NCI-H748 (cell line): Measurements from ENCODE around the gene ITGB7.
"Not testable (repeated sequence)": the region's sequence is repeated elsewhere in the genome, so short reads cannot be mapped to it uniquely, and the experiment has no call there.

ENCODE experiments used
- DNase-seq: peaks from one replicate; lab custom pipeline; 2025; ENCODE audit not compliant: unreplicated experiment; lab: John Stamatoyannopoulos, UW

ITGB7 gene

DNA sequence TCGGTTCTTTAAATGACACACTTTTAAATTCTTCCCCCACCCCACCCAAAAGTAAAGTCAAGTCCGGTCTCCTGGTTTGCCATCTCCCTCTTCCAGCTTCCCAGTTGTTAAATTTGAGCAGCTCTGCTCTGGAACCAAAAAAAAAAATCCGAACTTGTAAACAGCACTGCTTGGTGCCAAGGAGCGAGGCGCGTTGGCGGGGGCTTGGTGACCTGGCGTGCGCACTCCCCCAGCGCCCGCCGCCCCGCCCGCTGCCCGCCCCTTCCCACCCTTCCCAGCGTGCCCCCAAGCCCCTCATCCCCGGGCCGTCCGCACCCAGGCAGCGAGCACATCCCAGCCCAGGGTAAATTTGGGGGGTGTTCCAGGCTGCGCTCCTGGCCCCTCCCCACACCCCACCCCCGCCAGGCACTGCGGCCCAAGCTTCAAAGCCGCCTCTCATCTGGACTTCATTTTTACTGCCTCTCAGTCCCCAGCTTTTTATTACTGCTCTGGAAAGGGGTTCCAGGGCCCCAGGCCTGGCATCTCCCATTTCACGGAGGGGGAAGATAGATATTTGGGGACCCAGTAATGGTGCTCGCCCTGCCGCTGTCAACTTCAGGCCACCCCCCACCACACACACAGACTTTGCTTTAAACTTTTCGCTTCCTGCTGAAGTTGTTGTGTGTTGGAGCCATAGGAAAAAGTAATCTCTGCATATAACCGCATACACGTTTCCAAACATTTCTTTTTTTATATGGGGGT, 11.7 kb upstream of the ITGB7 start:
- no peak for DNase-seq

DNA sequence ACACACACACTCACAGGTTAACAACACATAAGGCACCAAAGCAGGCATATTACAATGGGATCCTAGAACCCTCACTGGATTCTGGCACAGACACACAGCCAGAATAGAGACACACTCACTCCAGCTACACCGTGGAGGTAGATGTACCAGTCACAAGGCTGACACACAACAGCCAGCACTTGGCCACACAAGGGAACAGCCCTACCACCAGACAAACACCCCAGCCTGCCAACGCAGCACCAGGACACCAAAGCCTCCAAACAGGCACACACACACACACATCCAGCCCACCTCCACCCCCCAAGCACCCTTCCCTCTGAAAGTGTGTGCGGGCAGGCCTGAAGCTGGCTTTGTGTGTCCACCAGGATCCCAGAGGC, 10.9 kb upstream of the ITGB7 start:
- no peak for DNase-seq

DNA sequence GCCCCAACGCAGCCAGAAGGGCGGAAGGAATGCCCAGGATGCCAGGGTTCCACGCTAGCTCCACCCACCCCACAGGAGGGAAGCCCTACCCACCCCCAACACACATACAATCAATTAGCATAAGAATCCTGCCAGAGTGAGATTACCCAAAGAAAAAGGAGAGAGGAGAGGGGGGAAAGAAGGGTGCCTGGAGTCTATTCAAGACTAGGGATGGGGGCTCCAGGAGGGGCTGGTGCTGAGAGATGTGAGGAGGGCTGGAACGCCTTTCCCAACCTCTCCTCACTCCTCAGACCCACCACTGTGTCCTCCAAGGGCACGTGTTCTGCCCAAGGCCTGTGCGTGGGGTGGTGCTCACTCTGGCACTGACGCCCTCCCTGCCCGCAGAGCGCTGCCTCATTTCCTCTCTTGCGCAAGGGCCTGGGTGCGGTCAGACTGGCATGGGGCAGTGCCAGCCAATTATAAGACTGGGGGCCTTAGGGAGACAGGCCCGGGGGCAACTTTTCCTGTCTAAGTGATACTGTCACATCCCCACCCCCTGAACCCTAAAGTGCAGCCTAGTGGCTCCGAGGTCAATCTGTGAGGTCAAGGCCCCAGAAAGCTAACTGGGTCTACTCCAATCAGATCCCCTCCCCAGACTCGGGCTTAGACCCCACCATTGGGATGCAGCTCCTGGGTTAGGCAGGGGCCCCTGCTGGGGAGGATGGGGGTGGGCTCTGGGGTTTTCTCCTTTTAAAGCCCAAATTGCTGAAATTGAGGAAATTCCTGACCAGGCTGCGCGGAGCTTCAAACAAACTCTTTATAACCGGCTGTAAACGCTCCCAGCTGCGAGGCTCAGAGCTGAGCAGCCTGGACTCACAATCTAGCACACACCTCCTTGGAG, 10.2 kb upstream of the ITGB7 start:
- DNase-seq, result no peak

DNA sequence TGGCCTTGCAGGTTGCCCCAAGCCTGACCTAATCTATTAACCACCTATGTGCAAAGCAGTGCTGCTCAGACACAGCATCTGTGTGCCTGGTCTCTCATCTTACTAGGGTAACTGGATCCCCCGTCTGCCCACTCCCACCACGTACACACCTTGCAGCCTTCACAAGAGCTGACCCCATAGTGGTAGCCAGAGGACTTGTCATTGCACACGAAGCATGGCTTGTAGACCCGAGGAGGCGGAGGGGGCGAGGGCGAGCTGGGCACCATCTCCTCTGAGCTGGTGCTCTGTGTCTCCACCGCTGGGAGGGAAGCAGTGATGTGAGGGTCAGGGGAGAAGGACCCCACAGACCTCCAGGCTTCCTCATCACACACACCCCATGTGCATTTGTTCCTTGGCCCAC, 8.4 kb upstream of the ITGB7 start:
- DNase-seq, result no peak

DNA sequence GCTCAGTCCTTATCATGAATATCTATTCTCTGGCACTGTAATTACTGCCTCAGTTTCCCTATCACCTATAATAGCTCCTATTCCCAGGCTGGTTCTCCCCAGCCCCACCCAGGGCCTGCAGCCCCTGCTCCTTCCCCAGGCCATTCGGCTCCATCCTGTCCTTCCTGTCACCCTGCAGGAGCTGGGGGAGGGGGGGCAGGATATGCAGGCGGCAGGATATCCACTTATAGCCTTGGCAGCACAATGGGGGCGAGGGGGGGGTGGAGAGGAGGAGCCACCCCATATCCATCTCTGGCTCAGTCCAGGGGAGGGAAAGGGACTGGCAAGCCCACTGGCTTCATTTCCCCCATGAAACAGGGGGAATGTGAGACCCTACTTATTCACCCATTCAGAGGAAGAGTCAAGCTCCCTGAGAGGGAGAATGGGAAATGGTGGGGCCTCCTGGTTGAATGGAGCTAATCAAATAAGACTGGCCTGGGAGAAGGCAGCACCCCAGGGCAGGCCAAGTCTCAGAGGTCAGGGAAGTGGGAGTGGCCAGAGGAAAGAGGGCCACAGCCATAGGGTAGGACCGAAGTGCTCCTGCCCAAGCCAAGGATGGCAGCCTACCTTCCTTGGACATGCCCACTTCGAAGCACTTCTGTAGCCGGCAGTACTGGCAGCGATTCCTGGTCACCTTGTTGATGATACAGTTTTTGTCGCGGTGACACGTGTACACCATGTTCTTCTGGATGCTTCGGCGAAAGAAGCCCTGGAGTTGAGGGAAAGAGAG, 7.8 kb upstream of the ITGB7 start:
- no peak for DNase-seq

DNA sequence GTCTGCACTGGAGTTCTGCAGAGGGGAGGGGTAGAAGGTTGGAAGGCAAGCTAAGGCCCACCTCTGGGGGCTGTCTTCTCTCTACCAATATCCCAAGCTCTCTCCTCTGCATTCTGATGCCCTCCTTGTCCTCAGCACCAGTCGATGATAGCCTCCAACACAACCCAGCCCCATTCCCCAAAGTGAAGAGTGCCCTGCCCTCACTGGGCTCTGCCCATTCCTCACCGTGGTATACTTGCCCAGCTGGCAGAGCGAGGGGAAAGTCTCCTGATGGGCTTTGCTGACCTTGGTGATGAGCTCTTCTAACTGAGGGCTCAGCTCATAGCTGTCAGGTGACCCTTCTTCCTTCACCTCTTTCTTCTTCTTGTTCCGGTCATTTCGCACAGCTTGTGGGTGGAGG, 7.2 kb upstream of the ITGB7 start:
- no peak for DNase-seq

DNA sequence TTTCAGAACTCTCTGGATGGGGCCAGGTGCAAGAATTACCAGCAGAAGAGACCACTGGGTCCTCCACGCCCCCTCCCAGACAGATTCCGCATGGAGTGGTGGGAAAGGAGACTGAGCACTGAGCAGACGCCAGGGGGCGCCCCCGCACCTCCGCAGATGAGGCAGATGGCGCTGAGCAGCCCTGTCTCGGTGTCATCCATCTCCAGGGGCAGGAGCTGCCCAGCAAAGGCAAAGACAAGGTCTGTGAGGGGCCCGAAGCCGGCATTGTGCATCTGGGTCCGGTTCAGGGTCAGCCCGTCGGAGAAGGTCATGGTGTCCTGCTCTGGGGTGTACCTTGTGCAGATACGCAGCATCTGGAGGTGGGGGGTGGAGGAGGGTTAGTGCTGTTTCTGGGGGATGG, 6.3 kb upstream of the ITGB7 start:
- DNase-seq, result peak; percentile 84

DNA sequence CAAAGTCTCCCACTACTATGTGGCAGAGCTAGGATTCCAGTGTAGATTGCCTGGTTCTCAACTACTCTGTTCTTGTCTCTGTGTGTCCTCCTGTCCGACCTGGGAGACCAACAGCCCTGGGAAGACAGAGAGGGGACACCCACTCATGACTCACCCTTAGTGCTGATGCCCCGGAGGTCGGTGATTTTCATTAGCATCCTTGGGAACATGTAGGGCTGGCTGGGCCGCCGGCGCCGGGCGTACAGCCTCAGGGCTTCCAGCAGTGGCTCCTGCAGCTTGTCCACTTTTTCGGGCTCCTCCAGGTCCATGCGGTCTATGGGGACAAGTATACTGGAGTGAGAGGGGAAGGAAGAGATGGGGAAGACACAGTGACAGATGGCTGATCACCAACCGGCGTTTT, 5.9 kb upstream of the ITGB7 start:
- no peak for DNase-seq

DNA sequence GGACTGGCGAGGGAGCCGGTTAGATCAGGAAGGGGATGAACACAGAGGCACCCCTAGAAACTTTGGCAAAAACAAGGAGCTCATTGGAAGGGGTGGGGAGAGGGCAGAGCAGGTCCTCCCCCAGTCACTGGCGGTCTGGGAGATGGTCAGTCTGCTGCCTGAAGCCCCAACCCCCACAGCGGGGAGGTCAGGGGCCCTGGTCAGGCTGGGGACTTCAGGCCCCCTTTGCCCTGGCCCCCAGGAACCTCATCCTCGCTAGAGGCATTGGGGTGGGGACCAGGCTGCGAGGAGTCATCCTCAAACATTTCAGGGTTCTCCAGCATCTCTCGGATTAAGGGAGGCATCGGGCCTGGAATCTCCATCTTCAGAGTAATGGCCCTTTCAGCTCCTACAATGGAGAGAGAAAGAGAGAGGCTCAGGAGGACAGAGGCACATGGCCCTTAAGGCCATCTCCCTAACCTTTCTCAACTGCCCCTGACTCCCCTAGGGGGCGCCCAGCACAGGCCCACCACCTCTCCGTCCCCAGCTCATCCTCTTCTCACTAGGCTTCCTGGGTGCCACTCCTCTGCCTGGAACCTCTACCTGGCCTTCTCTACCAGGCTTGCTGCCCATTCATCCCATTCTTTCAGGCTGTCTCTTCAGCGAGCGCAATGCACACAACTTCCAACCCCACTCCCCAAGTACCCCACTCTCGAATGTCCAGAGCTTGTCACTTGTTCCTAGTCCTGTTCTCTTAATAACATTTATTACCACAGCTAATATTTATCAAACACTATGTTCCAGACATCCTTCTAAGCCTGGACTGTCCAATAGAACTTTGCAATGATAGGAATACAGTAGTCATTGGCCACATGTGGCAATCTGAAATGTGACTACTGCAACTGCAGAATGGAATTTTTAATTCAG, 4.7 kb upstream of the ITGB7 start:
- peak; percentile 21 for DNase-seq

DNA sequence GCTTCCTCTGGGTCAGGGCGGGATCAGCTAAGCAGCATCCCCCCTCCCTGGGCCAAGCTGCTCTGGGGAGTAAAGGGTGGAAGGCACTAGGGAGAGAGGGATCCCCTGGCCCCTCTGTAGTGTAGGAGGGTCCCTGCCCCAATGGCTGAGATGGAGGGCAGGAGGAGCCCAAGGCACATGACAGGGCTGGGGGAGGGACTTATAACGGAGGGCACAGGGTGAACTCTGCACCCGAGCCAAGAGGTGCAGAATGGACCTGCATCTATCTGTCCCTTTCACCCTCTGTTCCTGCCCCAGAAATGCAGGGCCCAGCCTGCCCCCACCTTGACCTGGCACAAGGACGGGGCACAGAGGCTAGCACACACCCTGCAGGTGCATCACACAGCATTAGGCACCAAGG, 3.8 kb upstream of the ITGB7 start:
- no peak for DNase-seq

DNA sequence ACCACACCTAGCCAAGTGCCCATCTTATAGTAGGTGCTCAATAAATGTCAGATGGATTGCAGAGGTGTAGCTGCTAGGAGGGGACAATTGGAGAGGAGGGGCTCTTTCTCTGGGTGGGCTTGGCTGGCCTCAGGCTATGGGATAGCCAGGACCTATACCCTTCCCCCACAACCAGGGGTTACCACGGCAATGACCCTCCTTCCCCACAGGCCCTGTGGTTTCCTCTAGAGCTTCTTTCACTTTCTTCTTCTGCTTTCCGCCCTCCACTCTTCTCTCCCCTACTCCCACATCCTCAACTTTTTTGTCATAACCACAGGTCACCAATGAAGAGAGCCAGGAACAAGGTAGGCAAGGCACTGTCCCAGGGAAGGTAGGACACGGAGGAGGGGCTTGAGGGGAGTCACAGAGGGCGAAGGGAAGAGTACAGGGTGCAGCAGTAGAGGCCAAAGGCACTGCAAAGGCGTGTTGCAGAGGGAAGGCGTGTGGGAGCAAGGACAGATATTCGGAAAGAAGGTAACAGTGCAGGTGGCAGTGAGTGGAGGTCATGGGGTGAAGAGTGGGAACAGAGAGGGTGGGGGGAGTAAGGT, 1.9 kb upstream of the ITGB7 start:
- no peak for DNase-seq

DNA sequence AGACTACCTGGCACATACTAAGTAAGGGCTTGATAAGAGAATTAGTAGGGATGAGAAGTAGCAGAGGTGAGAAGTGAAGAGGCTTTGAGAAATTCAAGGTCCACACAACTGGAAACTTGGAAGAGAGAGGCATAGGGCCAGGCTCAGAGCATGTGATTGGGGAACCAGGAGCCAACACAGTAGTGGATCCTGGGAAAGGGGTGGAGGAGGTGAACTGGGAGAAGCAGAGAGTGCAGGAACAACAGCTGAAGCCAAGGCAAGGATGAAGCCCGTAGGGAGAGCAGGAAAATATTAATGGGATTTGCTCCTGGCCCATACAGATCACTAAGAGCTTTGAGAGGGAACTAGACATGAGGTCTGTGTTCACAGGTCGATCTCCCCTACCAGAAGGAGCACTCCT, 1.4 kb upstream of the ITGB7 start:
- DNase-seq, result no peak

DNA sequence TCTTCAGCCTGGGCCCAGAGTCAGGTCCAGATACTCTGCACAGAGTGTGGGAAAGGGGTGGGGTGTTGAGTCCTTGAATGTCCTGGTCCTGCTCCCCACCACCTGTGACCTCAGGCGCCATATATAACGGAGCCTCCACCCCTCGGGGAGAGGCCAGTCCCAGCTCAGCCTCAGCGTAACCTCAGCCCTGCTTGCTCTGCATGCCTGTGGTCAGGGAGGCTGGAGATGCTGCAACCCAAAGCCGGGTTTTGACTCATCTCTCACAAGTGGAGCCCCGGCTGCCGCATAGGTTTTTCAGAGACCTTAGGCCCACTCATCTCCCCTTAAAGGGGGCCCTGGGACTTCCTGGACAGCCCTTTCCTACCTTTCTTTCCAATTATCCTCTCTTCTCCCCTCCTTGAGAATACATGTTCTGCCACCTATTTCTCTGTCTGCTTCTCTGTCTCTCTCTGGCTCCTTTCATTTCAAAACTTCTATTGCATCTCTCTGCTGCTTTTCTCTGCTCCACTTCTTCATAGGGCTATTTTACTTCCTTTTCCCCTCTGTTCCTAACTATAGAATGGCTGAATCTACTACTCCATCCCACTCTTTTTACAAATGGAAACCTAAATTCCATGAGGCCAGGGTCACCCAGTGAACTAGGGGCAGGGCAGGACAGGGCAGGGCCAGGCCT, 1.2 kb downstream of the ITGB7 start:
- no peak for DNase-seq

DNA sequence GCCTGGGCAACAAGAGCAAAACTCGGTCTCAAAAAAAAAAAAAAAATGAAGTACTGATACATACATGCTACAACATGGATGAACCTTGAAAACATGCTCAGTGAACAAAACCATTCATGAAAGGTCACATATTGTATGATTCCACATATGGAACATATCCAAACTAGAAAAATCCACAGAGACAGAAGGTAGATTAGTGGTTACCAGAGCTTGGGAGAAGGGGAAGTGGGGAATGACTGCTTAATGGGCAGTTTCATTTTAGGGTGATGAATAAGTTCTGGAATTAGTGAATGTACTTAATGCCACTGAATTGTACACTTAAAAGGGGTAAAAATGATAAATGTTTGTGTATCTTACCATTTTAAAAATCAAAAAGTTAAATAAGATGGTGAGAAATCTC, 2.7 kb downstream of the ITGB7 start:
- DNase-seq, result no peak

DNA sequence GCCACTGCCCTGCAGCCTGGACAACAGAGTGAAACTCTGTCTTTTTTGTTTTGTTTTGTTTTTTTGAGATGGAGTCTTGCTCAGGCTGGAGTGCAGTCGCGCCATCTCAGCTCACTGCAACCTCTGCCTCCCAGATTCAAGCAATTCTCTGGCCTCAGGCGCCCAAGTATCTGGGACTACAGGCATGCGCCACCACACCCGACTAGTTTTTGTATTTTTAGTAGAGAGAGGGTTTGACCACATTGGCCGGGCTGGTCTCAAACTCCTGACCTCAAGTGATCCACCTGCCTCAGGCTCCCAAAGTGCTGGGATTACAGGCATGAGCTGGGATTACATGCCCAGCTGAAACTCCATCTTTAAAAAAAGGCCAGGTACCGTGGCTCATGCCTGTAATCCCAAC, 4.7 kb downstream of the ITGB7 start:
- DNase-seq, result not testable (repeated sequence)

DNA sequence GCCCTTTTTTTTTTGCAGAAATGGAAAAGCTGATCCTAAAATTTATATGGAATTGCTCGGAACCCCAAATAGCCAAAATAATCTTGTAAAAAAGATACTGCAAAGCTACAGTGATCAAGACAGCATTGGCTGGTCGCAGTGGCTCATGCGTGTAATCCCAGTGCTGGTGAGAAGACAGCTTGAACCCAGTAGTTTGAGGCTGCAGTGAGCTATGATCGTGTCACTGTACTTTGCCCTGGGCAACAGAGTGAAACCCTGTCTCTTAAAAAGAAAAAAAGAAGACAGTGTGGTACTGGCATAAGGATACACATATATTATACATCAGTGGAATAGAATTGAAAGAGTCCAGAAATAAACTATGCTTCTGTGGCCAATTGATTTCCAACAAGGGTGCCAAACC, 5.4 kb downstream of the ITGB7 start:
- DNase-seq, result no peak

DNA sequence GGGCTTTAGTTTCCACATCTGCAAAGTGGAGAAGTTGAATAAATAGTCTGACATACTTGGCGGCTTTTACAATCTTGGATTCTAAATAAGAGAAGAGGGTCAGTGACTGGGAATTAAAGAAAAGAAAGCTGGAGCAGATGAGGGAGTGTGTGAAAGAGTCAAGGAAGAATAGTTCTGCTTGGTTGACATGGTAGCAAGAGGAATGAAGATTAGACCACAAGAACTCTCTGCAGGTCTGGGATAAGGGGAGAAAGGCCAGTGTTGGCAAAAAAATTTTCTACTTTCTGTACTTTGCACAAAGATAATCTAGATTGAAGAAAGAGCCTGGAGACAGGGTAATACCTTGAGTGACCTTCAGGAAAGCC, 5.9 kb downstream of the ITGB7 start:
- DNase-seq, result no peak

DNA sequence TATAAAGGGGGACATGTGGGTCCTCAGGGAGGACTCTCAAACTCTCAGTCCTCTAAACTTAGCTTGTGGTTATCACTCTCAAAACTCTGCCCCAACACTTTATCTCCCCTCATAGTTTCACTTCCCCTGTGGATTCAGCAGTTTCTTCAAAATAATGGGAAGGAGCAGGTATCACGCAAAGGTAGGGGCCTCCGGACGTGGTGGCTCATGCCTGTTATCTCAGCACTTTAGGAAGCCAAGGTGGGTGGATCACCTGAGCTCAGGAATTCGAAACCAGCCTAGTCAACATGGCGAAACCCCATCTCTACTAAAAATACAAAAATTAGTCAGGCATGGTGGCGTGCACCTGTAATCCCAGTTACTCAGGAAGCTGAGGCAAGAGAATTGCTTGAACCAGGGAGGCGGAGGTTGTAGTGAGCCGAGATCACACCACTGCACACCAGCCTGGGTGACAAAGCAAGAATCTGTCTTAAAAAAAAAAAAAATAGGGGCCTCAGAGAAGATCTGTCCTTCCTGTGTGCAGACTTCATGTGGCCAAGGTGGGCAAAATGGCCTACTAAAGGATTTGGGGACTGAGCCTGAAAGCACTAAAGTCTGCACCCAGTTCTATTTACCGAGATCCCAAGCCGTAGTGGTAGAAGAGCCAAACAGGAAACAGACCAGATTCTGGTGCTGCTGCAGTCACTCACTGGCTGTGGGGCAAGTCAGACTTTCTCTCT, 6.4 kb downstream of the ITGB7 start:
- DNase-seq, result no peak

DNA sequence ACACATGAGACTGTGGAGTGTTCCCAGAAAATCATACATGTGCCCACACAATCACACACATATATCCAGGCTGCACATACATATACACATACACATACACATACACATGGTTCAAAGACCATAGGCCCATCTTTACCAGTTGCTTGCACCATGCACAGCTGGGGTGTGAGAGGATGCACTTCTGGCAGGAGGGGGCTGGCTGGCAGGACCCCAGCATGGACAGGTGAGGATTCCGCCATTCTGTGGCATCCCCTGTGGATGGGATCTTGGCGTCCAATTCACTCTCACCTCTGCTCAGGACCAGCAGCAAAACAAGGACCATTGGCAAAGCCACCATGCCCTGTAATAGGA, 7.0 kb downstream of the ITGB7 start:
- no peak for DNase-seq
